ENCODE results near the gene PUS7.
"Not testable (repeated sequence)": the region's sequence is repeated elsewhere in the genome, so short reads cannot be mapped to it uniquely, and the experiment has no call there.

Gene PUS7

GRCh38 chr7:105429746-105430612 is 92.1 kb downstream of the PUS7 start:
- Mint-ChIP-seq H3K36me3 (ENCODE audit: low read depth) (no peaks in the 10 kb centered on the region), H3K27ac (no peak overlapping the region), H3K4me3 (no peak overlapping the region), H3K27me3 (ENCODE audit: low read depth, poor library complexity) (no peaks in the 10 kb centered on the region), H3K9me3 (peaks cover 2% of the 10 kb centered on the region), H3K4me1 (no peaks in the 10 kb centered on the region)
- TF ChIP-seq, protein P1, sequence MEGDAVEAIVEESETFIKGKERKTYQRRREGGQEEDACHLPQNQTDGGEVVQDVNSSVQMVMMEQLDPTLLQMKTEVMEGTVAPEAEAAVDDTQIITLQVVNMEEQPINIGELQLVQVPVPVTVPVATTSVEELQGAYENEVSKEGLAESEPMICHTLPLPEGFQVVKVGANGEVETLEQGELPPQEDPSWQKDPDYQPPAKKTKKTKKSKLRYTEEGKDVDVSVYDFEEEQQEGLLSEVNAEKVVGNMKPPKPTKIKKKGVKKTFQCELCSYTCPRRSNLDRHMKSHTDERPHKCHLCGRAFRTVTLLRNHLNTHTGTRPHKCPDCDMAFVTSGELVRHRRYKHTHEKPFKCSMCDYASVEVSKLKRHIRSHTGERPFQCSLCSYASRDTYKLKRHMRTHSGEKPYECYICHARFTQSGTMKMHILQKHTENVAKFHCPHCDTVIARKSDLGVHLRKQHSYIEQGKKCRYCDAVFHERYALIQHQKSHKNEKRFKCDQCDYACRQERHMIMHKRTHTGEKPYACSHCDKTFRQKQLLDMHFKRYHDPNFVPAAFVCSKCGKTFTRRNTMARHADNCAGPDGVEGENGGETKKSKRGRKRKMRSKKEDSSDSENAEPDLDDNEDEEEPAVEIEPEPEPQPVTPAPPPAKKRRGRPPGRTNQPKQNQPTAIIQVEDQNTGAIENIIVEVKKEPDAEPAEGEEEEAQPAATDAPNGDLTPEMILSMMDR (IDR thresholded peaks at IDR 0.05): no peak
- DNase-seq: no peak

DNA sequence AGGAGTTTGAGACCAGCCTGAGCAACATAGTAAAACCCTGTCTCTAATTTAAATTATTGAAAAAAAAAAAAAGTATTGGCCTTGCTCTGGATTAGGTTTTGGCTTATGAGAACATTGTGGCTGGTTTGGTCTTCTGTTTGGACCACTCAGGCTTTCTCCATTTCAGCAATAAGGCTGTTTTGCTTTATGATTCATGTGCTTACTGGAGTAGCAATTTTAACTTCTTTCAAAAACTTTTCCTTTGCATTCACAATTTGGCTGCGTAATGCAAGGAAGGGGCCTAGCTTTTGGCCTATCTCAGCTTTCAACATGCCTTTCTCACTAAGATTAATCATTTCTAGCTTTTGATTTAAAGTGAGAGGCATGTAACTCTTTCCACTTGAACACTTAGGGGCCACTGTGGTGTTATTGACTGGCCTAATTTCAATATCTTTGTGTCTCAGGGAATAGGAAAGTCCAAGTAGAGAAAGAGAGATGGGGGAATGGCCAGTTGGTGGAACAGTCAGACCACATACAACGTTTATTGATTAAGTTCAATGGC is 95.4 kb downstream of the PUS7 start:
- Mint-ChIP-seq H3K36me3 (ENCODE audit: low read depth) (no peaks in the 10 kb centered on the region), H3K4me3 (no peak overlapping the region), H3K27me3 (ENCODE audit: low read depth, poor library complexity) (peaks cover 4% of the 10 kb centered on the region), H3K27ac (no peak overlapping the region), H3K9me3 (peaks cover 2% of the 10 kb centered on the region), H3K4me1 (no peaks in the 10 kb centered on the region)
- no peak for DNase-seq
- TF ChIP-seq, protein P1 (IDR thresholded peaks at IDR 0.05): no peak

DNA sequence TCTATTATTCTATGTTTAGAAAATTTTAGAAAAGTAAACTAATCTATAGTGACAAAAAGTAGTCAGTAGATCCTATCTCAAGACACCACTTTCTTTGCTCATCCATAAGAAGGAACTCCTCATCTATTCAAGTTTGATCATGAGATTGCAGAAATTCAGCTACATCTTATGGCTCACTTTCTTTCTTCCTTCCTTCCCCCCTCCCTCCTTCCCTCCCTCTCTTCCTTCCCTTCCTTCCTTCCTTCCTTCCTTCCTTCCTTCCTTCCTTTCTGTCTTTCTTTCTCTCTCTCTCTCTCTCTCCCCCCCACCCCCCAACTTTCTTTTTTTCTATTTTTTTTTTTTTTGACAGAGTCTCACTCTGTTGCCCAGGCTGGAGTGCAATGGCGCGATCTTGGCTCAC is 98.1 kb downstream of the PUS7 start:
- Mint-ChIP-seq H3K27ac (no peak overlapping the region), H3K4me1 (peaks cover 5% of the 10 kb centered on the region), H3K36me3 (ENCODE audit: low read depth) (no peaks in the 10 kb centered on the region), H3K4me3 (no peak overlapping the region), H3K27me3 (ENCODE audit: low read depth, poor library complexity) (peaks cover 13% of the 10 kb centered on the region), H3K9me3 (peaks cover 2% of the 10 kb centered on the region)
- TF ChIP-seq, protein P1 (IDR thresholded peaks at IDR 0.05): no peak
- no peak for DNase-seq

- no peak overlapping the region for H3K4me3 Mint-ChIP-seq
- no peak for DNase-seq
- H3K9me3 Mint-ChIP-seq: peaks cover 4% of the 10 kb centered on the region
- H3K4me1 Mint-ChIP-seq: no peaks in the 10 kb centered on the region
- peaks cover 8% of the 10 kb centered on the region for H3K27me3 Mint-ChIP-seq (ENCODE audit: low read depth, poor library complexity)
- TF ChIP-seq, protein P1 (IDR thresholded peaks at IDR 0.05): no peak
- H3K36me3 Mint-ChIP-seq (ENCODE audit: low read depth): no peaks in the 10 kb centered on the region
- H3K27ac Mint-ChIP-seq: no peak overlapping the region
These were observed 108.1 kb downstream of the PUS7 start for GRCh38 chr7:105413887-105414437.

GRCh38 chr7:105410774-105411173 is 111.3 kb downstream of the PUS7 start:
- DNase-seq; H3K27me3 Mint-ChIP-seq (ENCODE audit: low read depth, poor library complexity); H3K4me1 Mint-ChIP-seq; H3K9me3 Mint-ChIP-seq; H3K27ac Mint-ChIP-seq; H3K36me3 Mint-ChIP-seq (ENCODE audit: low read depth); H3K4me3 Mint-ChIP-seq: not testable (repeated sequence)

- not testable (repeated sequence) for H3K27me3 Mint-ChIP-seq (ENCODE audit: low read depth, poor library complexity); H3K4me3 Mint-ChIP-seq; DNase-seq; H3K4me1 Mint-ChIP-seq; H3K9me3 Mint-ChIP-seq; H3K36me3 Mint-ChIP-seq (ENCODE audit: low read depth); H3K27ac Mint-ChIP-seq
These were observed 112.3 kb downstream of the PUS7 start for GRCh38 chr7:105409775-105410174.

All from nephron progenitor cell (in vitro differentiated cells).